Measurements from ENCODE around the gene MINPP1.
"Not testable (repeated sequence)": the region's sequence is repeated elsewhere in the genome, so short reads cannot be mapped to it uniquely, and the experiment has no call there.

MINPP1 gene, protein sequence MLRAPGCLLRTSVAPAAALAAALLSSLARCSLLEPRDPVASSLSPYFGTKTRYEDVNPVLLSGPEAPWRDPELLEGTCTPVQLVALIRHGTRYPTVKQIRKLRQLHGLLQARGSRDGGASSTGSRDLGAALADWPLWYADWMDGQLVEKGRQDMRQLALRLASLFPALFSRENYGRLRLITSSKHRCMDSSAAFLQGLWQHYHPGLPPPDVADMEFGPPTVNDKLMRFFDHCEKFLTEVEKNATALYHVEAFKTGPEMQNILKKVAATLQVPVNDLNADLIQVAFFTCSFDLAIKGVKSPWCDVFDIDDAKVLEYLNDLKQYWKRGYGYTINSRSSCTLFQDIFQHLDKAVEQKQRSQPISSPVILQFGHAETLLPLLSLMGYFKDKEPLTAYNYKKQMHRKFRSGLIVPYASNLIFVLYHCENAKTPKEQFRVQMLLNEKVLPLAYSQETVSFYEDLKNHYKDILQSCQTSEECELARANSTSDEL

DNA sequence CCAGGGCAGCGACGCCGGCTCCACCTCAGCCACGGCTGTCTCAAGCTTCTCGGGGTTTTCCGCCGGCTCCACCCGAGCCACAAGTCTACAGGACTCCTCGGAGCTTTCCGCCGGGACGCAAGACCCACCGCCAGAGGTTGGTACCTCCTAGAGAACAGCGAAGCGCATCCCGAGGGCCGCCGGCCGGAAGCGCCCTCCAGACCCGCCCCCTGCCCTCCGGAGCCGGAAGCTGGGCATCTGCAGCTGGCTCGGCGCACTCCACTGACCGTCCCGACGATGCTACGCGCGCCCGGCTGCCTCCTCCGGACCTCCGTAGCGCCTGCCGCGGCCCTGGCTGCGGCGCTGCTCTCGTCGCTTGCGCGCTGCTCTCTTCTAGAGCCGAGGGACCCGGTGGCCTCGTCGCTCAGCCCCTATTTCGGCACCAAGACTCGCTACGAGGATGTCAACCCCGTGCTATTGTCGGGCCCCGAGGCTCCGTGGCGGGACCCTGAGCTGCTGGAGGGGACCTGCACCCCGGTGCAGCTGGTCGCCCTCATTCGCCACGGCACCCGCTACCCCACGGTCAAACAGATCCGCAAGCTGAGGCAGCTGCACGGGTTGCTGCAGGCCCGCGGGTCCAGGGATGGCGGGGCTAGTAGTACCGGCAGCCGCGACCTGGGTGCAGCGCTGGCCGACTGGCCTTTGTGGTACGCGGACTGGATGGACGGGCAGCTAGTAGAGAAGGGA, at the start of gene MINPP1:
TSS of gene MINPP1 (plus strand) at position 254 of the 726 bp plus-strand sequence. CDS start at position 277, 23 bp downstream.
- Histone ChIP-seq H3F3A (ENCODE audit: insufficient read depth, low read length) (0 out of 2 replicates have a peak, but pooled peaks cover 2% of the 10 kb centered on the region), H3K79me2 (ENCODE audit: insufficient read depth, low read length) (no peaks in the 10 kb centered on the region), H4K20me1 (ENCODE audit: insufficient read depth, low read length) (no peaks in the 10 kb centered on the region), H3K4me1 (ENCODE audit: insufficient read depth, low read length, severe bottlenecking) (peaks cover 34% of the 10 kb centered on the region), H3K9me3 (ENCODE audit: low read length) (no peaks in the 10 kb centered on the region), H3K4me3 (ENCODE audit: low read depth, low read length, poor library complexity, severe bottlenecking) (peak within 1 kb of the TSS; percentile 73), H3K27me3 (ENCODE audit: insufficient read depth, low read length) (no peaks in the 10 kb centered on the region), H3K4me2 (ENCODE audit: low read length) (peak within 1 kb of the TSS; percentile 80), H3K9me2 (ENCODE audit: low read depth, low read length) (no peaks in the 10 kb centered on the region), H3K36me3 (ENCODE audit: insufficient read depth, low read length) (0 out of 2 replicates have a peak, but pooled peaks cover 5% of the 10 kb centered on the region), H3K9ac (ENCODE audit: low read length) (peak within 1 kb of the TSS; percentile 64), H3K27ac (ENCODE audit: low read depth, low read length, poor library complexity, severe bottlenecking) (no peak within 1 kb of the TSS), H2AFZ (ENCODE audit: low read length) (peak within 1 kb of the TSS; percentile 86; the same call in 1 of the 2 replicates)
- TF ChIP-seq, protein P1, sequence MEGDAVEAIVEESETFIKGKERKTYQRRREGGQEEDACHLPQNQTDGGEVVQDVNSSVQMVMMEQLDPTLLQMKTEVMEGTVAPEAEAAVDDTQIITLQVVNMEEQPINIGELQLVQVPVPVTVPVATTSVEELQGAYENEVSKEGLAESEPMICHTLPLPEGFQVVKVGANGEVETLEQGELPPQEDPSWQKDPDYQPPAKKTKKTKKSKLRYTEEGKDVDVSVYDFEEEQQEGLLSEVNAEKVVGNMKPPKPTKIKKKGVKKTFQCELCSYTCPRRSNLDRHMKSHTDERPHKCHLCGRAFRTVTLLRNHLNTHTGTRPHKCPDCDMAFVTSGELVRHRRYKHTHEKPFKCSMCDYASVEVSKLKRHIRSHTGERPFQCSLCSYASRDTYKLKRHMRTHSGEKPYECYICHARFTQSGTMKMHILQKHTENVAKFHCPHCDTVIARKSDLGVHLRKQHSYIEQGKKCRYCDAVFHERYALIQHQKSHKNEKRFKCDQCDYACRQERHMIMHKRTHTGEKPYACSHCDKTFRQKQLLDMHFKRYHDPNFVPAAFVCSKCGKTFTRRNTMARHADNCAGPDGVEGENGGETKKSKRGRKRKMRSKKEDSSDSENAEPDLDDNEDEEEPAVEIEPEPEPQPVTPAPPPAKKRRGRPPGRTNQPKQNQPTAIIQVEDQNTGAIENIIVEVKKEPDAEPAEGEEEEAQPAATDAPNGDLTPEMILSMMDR (IDR thresholded peaks at IDR 0.05; ENCODE audit: low read length), result no peak
- no peak for TF ChIP-seq EZH2 (IDR thresholded peaks at IDR 0.05; ENCODE audit: borderline replicate concordance, low read length)

DNA sequence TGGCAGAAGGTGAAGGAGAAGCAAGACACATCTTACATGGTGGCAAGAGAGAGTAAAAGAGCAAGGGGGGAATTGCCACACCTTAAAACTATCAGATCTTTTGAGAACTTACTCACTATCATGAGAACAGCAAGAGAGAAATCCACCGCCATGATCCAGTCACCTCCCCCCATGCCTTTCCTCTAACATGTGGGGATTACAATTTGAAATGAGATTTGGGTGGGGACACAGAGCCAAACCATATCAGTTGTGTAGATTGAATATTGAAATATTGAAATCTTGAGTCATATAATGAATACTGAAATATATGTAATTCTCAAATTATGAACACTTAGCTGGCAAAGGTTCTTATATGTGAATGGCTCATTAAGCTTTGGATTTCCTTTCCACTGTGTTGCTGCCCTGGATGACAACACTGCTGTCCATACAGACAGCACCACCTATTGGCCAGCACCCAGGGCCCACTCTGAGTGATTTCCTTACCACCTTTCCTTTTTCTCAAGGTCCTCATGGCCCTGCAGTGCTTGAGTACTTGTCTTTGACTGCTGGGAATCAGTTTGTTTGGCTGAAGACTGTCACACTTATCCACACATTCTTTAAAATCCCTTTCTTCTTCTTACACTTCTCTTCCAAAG, 48.0 kb upstream of the MINPP1 start:
- not testable (repeated sequence) for H2AFZ ChIP-seq (ENCODE audit: low read length); H3K36me3 ChIP-seq (ENCODE audit: insufficient read depth, low read length); H3K4me1 ChIP-seq (ENCODE audit: insufficient read depth, low read length, severe bottlenecking); H3K9me2 ChIP-seq (ENCODE audit: low read depth, low read length); H3K79me2 ChIP-seq (ENCODE audit: insufficient read depth, low read length); H3K27me3 ChIP-seq (ENCODE audit: insufficient read depth, low read length); H3K4me2 ChIP-seq (ENCODE audit: low read length); H3K4me3 ChIP-seq (ENCODE audit: low read depth, low read length, poor library complexity, severe bottlenecking); H4K20me1 ChIP-seq (ENCODE audit: insufficient read depth, low read length); H3F3A ChIP-seq (ENCODE audit: insufficient read depth, low read length); H3K9me3 ChIP-seq (ENCODE audit: low read length); H3K27ac ChIP-seq (ENCODE audit: low read depth, low read length, poor library complexity, severe bottlenecking); H3K9ac ChIP-seq (ENCODE audit: low read length)

DNA sequence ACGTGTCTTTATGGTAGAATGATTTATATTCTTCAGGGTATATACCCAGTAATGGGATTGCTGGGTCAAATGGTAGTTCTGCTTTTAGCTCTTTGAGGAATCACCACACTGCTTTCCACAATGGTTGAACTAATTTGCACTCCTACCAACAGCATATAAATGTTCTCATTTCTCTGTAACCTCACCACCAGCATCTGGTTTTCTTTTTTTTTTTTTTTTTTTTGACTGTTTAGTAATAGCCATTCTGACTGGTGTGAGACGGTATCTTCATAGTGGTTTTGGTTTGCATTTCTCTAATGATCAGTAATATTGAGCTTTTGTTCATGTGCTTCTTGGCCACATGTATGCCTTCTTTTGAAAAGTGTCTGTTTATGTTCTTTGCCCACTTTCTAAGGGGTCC, 42.9 kb upstream of the MINPP1 start:
- H3K9me2 ChIP-seq (ENCODE audit: low read depth, low read length); H3K9ac ChIP-seq (ENCODE audit: low read length); H3K9me3 ChIP-seq (ENCODE audit: low read length); H3K79me2 ChIP-seq (ENCODE audit: insufficient read depth, low read length); H3K27ac ChIP-seq (ENCODE audit: low read depth, low read length, poor library complexity, severe bottlenecking); H4K20me1 ChIP-seq (ENCODE audit: insufficient read depth, low read length); H3K27me3 ChIP-seq (ENCODE audit: insufficient read depth, low read length); H3K4me3 ChIP-seq (ENCODE audit: low read depth, low read length, poor library complexity, severe bottlenecking); H3K4me1 ChIP-seq (ENCODE audit: insufficient read depth, low read length, severe bottlenecking); H3K36me3 ChIP-seq (ENCODE audit: insufficient read depth, low read length); H3F3A ChIP-seq (ENCODE audit: insufficient read depth, low read length); H3K4me2 ChIP-seq (ENCODE audit: low read length); H2AFZ ChIP-seq (ENCODE audit: low read length): not testable (repeated sequence)

DNA sequence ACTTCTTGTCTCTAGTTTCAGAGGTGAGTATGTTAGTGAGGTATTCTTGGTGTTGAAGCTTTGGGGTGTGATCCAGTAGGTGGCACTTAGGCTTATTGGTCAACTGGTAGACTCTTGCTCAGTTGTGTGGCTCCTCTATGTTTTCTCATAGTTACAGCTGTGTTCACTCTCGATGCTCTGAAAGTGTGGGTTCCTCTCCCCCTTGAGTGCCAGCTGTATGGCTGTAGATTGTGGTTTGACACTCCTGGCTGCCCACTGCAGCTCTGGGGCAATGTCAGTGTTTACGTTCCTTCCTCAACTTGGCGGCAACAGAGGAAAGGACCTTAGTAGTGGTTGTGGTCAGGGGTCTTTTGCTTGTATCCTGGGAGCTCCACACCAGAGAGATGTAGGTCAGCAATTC, 37.8 kb upstream of the MINPP1 start:
- H3K4me3 ChIP-seq (ENCODE audit: low read depth, low read length, poor library complexity, severe bottlenecking); H2AFZ ChIP-seq (ENCODE audit: low read length); H3K9me3 ChIP-seq (ENCODE audit: low read length); H4K20me1 ChIP-seq (ENCODE audit: insufficient read depth, low read length); H3K4me1 ChIP-seq (ENCODE audit: insufficient read depth, low read length, severe bottlenecking); H3K9ac ChIP-seq (ENCODE audit: low read length); H3F3A ChIP-seq (ENCODE audit: insufficient read depth, low read length); H3K9me2 ChIP-seq (ENCODE audit: low read depth, low read length); H3K79me2 ChIP-seq (ENCODE audit: insufficient read depth, low read length); H3K27ac ChIP-seq (ENCODE audit: low read depth, low read length, poor library complexity, severe bottlenecking); H3K36me3 ChIP-seq (ENCODE audit: insufficient read depth, low read length); H3K27me3 ChIP-seq (ENCODE audit: insufficient read depth, low read length); H3K4me2 ChIP-seq (ENCODE audit: low read length): not testable (repeated sequence)

DNA sequence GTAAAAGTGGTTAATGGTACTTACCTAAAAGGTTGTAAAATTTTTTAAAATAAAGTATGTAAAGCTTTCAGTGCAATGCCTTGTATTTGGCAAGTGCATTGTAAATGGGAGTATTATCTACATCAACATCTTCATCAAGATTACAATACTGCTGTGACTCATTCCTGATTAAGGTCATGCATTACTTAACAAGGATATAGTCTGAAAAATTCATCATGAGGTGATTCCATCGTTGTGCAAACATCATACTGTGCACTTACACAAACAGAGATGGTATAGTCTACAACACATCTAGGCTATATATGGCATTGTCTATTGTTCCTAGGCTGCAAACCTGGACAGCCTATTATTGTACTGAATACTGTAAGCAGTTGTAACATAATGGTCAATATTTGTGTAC, 16.0 kb upstream of the MINPP1 start:
- not testable (repeated sequence) for H3K27ac ChIP-seq (ENCODE audit: low read depth, low read length, poor library complexity, severe bottlenecking); H3K4me1 ChIP-seq (ENCODE audit: insufficient read depth, low read length, severe bottlenecking); H3K4me2 ChIP-seq (ENCODE audit: low read length); H3K9me3 ChIP-seq (ENCODE audit: low read length); H3K36me3 ChIP-seq (ENCODE audit: insufficient read depth, low read length); H3F3A ChIP-seq (ENCODE audit: insufficient read depth, low read length); H3K79me2 ChIP-seq (ENCODE audit: insufficient read depth, low read length); H3K9me2 ChIP-seq (ENCODE audit: low read depth, low read length); H3K4me3 ChIP-seq (ENCODE audit: low read depth, low read length, poor library complexity, severe bottlenecking); H4K20me1 ChIP-seq (ENCODE audit: insufficient read depth, low read length); H3K27me3 ChIP-seq (ENCODE audit: insufficient read depth, low read length); H3K9ac ChIP-seq (ENCODE audit: low read length); H2AFZ ChIP-seq (ENCODE audit: low read length)

DNA sequence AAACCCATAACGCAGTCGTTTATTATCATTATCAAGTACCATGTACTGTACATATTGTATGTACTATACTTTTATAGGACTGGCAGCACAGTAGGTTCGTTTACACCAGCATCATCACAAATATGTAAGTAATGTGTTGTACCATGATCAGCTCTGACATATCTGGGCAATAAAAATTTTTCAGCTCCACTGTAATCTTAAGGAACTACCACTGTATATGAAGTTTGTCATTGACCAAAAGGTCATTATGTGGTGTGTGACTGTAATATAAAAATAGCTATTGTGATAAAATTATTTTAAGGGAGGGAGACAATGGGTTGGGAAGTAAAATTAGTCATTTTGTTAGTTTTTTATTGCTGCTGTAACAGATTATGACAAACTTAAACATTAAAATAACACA, 14.4 kb upstream of the MINPP1 start:
- not testable (repeated sequence) for H3K9ac ChIP-seq (ENCODE audit: low read length)

More for the DNA sequence above, 14.4 kb upstream of the MINPP1 start:
- H3K9me3 ChIP-seq (ENCODE audit: low read length); H3F3A ChIP-seq (ENCODE audit: insufficient read depth, low read length); H2AFZ ChIP-seq (ENCODE audit: low read length); H3K36me3 ChIP-seq (ENCODE audit: insufficient read depth, low read length); H3K4me1 ChIP-seq (ENCODE audit: insufficient read depth, low read length, severe bottlenecking); H3K79me2 ChIP-seq (ENCODE audit: insufficient read depth, low read length); H3K4me3 ChIP-seq (ENCODE audit: low read depth, low read length, poor library complexity, severe bottlenecking); H3K9me2 ChIP-seq (ENCODE audit: low read depth, low read length); H3K4me2 ChIP-seq (ENCODE audit: low read length); H4K20me1 ChIP-seq (ENCODE audit: insufficient read depth, low read length); H3K27ac ChIP-seq (ENCODE audit: low read depth, low read length, poor library complexity, severe bottlenecking); H3K27me3 ChIP-seq (ENCODE audit: insufficient read depth, low read length): not testable (repeated sequence)
